Endothelial cell of hepatic sinusoid (primary cell): Measurements from ENCODE around the gene NFYB.
"Not testable (repeated sequence)": the region's sequence is repeated elsewhere in the genome, so short reads cannot be mapped to it uniquely, and the experiment has no call there.

Experiments used
- in situ Hi-C: cut with HindIII; loops from 2 replicates; pipeline ENCODE4 v1.10.0; 2017; ENCODE audit warnings: low sequenced_read_pairs

NFYB gene

DNA sequence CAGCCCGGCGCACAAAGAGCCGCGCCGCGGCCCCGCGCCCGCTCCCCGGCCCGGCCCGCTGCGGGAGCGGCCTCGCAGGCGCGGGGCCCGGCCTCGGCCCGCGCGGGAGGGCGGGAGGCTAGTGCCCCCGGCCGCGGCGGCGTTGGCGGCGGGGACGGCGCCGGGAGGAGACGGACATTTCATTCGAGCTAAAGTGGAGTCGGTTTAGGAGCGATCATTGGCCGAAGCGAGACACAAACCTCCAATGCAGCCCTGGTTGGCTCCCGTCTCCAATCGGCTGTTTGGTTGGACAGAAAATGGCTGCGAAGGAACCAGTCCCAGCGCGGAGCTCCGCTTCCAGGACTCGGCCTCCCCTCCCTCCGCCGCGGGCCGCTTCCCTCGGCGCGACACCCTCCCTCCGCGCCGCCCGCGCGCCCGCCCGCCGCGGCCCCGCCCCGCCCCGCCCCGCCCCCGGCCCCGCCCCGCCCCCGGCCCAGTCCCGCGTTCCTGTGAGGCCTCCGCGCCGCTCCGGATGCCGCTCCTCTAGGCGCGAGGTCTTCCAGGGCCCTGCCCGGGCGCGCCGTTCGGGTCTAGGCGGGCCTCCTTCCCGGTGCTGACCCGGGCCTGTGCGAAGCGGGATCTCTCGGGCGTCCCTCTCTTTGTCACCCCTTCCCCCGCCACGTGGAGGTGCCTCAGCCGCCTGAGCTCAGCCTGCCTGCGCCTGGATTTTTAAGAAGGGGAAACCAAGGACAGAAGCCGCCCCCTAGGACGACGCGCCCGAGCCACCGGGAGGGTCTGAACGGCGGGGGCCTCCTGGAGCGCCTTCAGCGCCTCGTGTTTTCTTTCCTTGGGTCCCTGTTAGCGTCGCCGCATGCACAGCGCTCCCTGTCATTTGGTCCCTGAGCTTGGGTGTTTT, at the start of gene NFYB:
Gene NFYB, minus strand, starts transcription at position 309 of the 895 bp plus-strand sequence. CDS start 2,757 bp downstream, outside the sequence.
- in situ Hi-C loops: no loop called here

GRCh38 chr12:104187446-104188155, 49.6 kb upstream of the NFYB start:
- in situ Hi-C loops: no loop called here

GRCh38 chr12:104183443-104183842, 45.4 kb upstream of the NFYB start:
- in situ Hi-C loops: no loop called here

DNA sequence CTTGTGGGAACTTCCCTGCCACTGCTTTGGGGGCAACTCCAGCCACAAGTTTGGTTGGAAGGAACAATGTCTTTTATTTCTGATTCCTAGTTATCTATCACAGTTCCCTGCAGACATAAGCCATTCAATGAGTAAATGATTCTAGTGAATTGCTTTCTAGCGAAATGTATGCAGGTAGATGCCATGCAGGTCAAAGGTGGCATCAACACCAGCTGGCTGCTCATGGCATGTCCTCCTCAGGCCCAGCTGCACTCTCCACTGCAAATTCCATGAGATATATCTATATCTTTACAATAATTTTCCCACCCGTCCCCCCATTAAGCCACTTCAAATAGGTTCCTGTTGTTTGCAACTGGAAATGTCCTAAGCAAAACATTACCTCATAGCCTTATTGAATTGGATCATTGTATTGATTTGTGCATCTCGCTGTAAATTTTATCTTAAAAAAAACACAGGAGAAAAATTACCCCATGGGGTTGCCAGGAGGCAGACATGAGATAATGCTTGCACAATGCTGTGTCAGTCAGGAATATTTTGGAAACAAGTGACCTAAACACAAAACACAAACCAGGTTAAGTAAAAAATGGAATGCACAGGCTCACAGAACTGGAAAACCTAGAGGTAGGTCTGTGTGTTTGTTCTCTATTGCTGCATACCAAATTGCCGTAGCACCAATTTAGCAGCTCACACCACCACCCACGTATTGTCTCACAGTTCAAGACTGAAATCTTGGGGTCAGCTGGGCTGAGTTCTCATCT, 44.8 kb upstream of the NFYB start:
- in situ Hi-C loops: no loop called here

GRCh38 chr12:104182144-104182543, 44.1 kb upstream of the NFYB start:
- in situ Hi-C loops: no loop called here

DNA sequence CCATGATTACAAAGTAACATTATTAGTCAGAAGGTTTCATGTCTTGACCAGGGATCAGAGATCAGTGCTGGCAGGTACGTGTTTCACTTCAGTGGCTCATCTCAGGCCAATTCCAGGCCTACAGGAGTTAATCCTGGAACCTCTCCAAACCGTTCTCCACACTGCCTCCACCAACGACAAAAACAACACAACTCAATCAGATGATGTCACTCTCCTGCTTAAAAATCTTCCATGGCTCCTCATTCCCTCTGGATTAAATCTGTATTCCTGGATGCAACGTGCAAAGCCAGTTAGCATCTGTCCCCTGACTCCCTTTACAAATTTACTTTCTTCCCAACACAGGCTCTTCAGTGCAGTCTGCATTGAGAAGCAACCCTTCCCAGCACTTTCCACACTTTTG, 43.3 kb upstream of the NFYB start:
- in situ Hi-C loops: no loop called here

GRCh38 chr12:104180374-104180773, 42.4 kb upstream of the NFYB start:
- in situ Hi-C loops: no loop called here

GRCh38 chr12:104177663-104178501, 39.9 kb upstream of the NFYB start:
- in situ Hi-C loops: no loop called here

DNA sequence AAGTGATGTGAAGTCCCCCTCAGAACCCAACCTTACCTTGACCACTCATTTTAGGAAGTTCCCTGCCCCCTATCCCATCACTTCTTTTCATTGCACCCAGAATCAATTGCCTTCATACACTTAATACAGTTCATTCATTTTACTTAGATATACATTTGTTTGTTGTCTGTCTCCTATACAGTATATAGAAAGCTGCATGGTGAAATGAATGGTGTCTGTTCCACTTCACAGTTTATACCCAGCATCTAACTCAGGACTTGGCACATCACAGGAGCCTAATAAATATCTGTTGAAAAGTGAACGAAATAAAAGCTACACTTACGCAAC, 39.3 kb upstream of the NFYB start:
- in situ Hi-C loops: no loop called here

DNA sequence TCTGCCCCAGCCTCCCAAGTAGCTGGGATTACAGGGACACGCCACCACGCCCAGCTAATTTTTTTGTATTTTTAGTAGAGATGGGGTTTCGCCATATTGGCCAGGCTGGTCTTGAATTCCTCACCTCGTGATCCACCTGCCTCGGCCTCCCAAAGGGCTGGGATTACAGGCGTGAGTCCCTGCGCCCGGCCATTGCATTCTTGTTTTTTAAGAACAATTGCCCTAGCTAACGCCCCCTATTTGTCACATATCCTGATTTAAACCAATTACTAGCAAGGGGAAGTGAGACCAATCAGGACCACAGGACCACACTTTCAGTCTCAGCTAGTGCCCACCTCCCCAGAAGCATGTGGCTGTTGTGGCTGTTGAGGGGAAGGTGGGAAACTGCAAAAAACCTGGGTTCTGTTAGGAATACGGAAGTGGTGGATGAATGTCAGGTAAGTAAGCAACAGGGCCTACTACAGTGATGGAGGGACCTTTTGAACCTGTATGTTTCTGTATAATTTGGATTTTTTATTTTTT, 37.8 kb upstream of the NFYB start:
- in situ Hi-C loops: no loop called here

- in situ Hi-C loops: not testable (repeated sequence)
Observed at GRCh38 chr12:104173804-104174203, 35.8 kb upstream of the NFYB start.

- in situ Hi-C loops: no loop called here
Observed at GRCh38 chr12:104172570-104172947, 34.5 kb upstream of the NFYB start.

DNA sequence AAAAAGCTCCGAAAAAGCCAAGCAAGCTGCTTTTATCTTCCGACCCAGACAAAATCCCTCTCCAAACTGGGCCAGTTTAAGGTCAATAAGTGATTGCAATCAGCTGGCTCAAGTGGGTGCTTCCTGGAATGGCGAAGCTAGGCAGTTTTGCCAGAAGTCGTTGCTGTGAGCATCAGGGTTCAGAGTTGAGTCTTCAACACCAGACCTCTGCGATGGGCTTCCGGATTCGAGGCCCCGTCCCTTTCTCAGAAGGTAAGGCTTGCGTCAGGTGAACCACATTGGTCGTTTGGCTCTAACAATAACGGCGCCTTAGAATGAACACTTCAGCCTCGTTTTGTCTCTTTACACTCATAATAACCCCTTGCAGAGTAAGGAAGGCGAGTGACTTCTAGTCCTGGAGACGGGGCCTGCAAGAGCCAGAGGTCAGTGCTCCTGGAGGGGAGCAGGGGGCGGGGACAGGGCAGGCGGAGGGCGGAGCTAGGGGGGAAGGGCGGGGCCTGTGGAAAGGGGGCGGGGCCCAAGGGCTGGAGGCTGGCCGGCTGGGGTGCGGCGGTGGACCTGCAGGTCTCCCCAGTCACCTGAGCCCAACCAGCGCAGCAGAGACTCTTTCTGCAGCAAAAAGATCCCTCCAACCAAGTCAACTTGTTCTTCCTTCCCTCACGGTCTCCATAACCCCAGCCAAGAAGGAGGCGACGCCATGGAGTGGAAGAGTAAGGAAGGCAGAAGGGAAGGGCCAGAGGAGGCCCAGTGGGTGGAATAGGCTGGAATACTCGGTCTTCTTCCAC, 34.0 kb upstream of the NFYB start:
- in situ Hi-C loops: no loop called here

DNA sequence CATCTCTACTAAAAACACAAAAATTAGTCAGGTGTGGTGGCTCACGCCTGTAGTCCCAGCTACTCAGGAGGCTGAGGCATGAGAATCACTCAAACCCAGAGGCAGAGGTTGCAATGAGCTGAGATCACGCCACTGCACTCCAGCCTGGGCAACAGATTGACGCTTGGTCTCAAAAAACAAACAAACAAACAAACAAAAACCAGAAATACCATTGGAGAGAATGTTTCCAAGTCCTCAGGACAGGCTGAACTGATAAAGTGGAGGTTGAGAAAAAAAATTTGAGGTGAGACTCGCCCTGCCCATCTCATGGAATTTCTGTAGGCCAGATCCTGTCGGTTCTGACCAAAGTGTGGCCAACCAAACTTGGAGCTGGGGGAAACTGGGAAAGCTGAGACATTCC, 30.6 kb upstream of the NFYB start:
- in situ Hi-C loops: no loop called here

- in situ Hi-C loops: no loop called here
Observed at GRCh38 chr12:104167519-104168458, 29.8 kb upstream of the NFYB start.

GRCh38 chr12:104166465-104166864, 28.5 kb upstream of the NFYB start:
- in situ Hi-C loops: no loop called here

GRCh38 chr12:104165801-104166200, 27.8 kb upstream of the NFYB start:
- in situ Hi-C loops: no loop called here

- in situ Hi-C loops: no loop called here
Observed at GRCh38 chr12:104164634-104165033, 26.6 kb upstream of the NFYB start.

DNA sequence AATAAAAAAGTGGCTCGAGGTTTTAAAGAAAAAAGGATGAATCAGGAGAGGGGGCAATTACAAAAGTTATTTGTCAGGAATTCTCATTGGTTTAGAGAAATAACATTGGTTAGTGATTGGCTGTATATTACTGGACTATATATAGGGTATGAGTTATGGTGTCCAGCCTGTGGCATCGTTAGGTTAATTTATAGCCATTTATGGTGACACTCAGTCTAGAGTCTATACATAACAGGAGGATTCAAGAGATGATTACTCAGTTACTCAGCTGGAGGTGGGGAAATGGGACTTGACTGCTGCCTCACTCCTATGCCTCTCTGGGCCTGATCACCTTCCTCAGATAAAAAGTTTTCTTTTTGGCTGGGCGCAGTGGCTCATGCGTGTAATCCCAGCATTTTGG, 25.6 kb upstream of the NFYB start:
- in situ Hi-C loops: no loop called here
